Spleen (tissue), 11 donors: ENCODE data around the gene GYG1. TPM values are rescaled to one million over a fixed set of nuclear protein-coding genes. Genes with fewer than 3 reads are reported as not detected.
"Not testable (repeated sequence)": the region's sequence is repeated elsewhere in the genome, so short reads cannot be mapped to it uniquely, and the experiment has no call there.

ENCODE experiments used
- DNase-seq: peaks from one replicate; pipeline ENCODE4 v3.0.0-alpha.2; 2020
- H3K27ac ChIP-seq, 8 donors: fragments of 200-600 bp; sonication (generic) in 7 of 8; 1 replicate in 4 of 8; 2 replicates in 4 of 8; pipeline versions ENCODE4 v1.5.0 to v1.8.0; 2016 to 2021; ENCODE audit warnings: inconsistent platforms in 4 of 8, mild to moderate bottlenecking in 4 of 8, moderate library complexity in 1 of 8
- H3K27me3 ChIP-seq, 7 donors: fragments of 200-600 bp; sonication (generic) in 6 of 7; replicated peaks in 1 of 7; 1 replicate in 4 of 7; 2 replicates in 3 of 7; pipeline versions ENCODE4 v1.5.0 to v1.8.0; 2016 to 2021; ENCODE audit warnings: inconsistent platforms in 3 of 7, mild to moderate bottlenecking in 1 of 7
- H3K36me3 ChIP-seq, 6 donors: fragments of 200-600 bp; sonication (generic) in 5 of 6; 1 replicate in 4 of 6; 2 replicates in 2 of 6; pipeline versions ENCODE4 v1.5.0 to v1.8.0; 2016 to 2021; ENCODE audit warnings: inconsistent platforms in 2 of 6
- H3K4me1 ChIP-seq, 6 donors: fragments of 200-600 bp; sonication (generic) in 5 of 6; 1 replicate in 3 of 6; 2 replicates in 3 of 6; pipeline versions ENCODE4 v1.5.0 to v1.8.0; 2016 to 2021; ENCODE audit warnings: inconsistent platforms in 3 of 6
- H3K4me3 ChIP-seq, 8 donors: fragments of 200-600 bp; sonication (generic) in 7 of 8; 1 replicate in 4 of 8; 2 replicates in 4 of 8; pipeline versions ENCODE4 v1.5.0 to v1.8.0; 2016 to 2021; ENCODE audit warnings: inconsistent platforms in 4 of 8, mild to moderate bottlenecking in 4 of 8, moderate library complexity in 2 of 8
- H3K9me3 ChIP-seq, 8 donors: fragments of 200-600 bp; sonication (generic) in 7 of 8; 1 replicate in 4 of 8; 2 replicates in 4 of 8; pipeline versions ENCODE4 v1.5.0 to v1.8.0; 2016 to 2021; ENCODE audit warnings: inconsistent platforms in 4 of 8
- CTCF ChIP-seq, 11 experiments: fragments of 200-600 bp in 7 of 11; fragments of 450-650 bp in 4 of 11; sonication (generic) in 4 of 11; IDR thresholded peaks in 8 of 11; conservative IDR thresholded peaks in 3 of 11; 1 replicate in 7 of 11; 2 replicates in 4 of 11; pipeline versions ENCODE4 v1.4.0 to v1.8.0; 2016 to 2021; ENCODE audit warnings: antibody characterized with exemption in 11 of 11, inconsistent platforms in 4 of 11, mild to moderate bottlenecking in 1 of 11
- POLR2A ChIP-seq, 3 donors: fragments of 450-650 bp; IDR thresholded peaks; one replicate each; pipeline ENCODE4 v1.5.1; 2017; ENCODE audit warnings: antibody characterized with exemption in 3 of 3, mild to moderate bottlenecking in 1 of 3
- POLR2AphosphoS5 ChIP-seq, 3 donors: sonication (generic); formaldehyde crosslinking; IDR thresholded peaks; one replicate each; pipeline ENCODE4 v1.5.1; 2017; ENCODE audit warnings: antibody characterized with exemption in 3 of 3
- WGBS, 5 donors: extraction: QIAGEN DNeasy Blood & Tissue Kit in 3 of 5; methylation state at CpG; one replicate each; pipeline versions ENCODE4 v1.1.5 to v1.1.7; 2013 to 2018; 5-methylcytosine and 5-hydroxymethylcytosine counted together
- intact Hi-C: fragments of 100-400 bp; cut with DNase I; formaldehyde crosslinking; loops from one replicate; pipeline ENCODE4 v1.15.0; 2023; ENCODE audit warnings: low total_unique reads
- polyA plus RNA-seq, 3 donors: library from polyadenylated mRNA; stranded (reverse); fragments of 200-250 nt; gene quantifications; one replicate each; pipeline ENCODE4 v1.2.1, GENCODE V29; 2013
- total RNA-seq, 7 donors: library from RNA; depleted of rRNA in 3 of 7; stranded (reverse); fragments of >200 nt in 3 of 7; fragmentation: NEBNext Ultra II Directional in 4 of 7; extraction: Animal tissue kit (Norgen Biotek cat#: 25700) in 4 of 7; gene quantifications; one replicate each; pipeline versions ENCODE4 v1.1.0 to v1.2.1, GENCODE V29; 2016 to 2021
- donor health status: healthy with polysubstance abuse.
- donor health status: DM: no; HTN: no; CAD: no; lungs with moderate emphysema.
- donor health status: DM: no; HTN: no; CAD: no.
- donor health status: Bipolar disorder and iron deficiency.
- donor health status: healthy.
- donor health status: DM: no; HTN: no; CAD: no.
- donor health status: DM: yes; HTN: yes; CAD: no.

Gene GYG1
- total and polyA plus RNA-seq, 10 donors: 21.4 to 117 (median 54.8) TPM

GRCh38 chr3:148981273-148981672 lies 10.1 kb upstream of the GYG1 start:
- 92 to 100% (median 95%) methylated on average over 1 of the region's 1 CpG for WGBS, 5 donors
- Histone ChIP-seq H3K36me3 (no peaks in the 10 kb centered on the region), H3K4me1 (no peaks in the 10 kb centered on the region), H3K4me3 (no peak overlapping the region), H3K9me3 (no peaks in the 10 kb centered on the region), H3K27ac (no peak overlapping the region), H3K27me3 (peaks cover 0 to 5% (median 0%) of the 10 kb centered on the region in 7 donors)
- intact Hi-C loops: no loop called here
- DNase-seq: no peak
- TF ChIP-seq POLR2A (IDR thresholded peaks at IDR 0.05) (no peak), CTCF (IDR thresholded peaks at IDR 0.05 in 8 of 11, conservative IDR thresholded peaks at IDR 0.05 in 3 of 11) (no peak), POLR2AphosphoS5 (IDR thresholded peaks at IDR 0.05) (no peak)

- 89 to 97% (median 94%) methylated on average over 10 to 29 of the region's 29 CpGs for WGBS, 5 donors
- intact Hi-C loops, H3K36me3 ChIP-seq, DNase-seq, H3K9me3 ChIP-seq, H3K4me3 ChIP-seq, H3K27ac ChIP-seq, H3K27me3 ChIP-seq: not testable (repeated sequence)
- peak in 1 of 3 donors; percentile 5 for TF ChIP-seq POLR2A (IDR thresholded peaks at IDR 0.05)
- peaks cover 0 to 31% (median 14%) of the 10 kb centered on the region in 6 donors for H3K4me1 ChIP-seq
Measured at GRCh38 chr3:148987551-148987950, 3.8 kb upstream of the GYG1 start.

GRCh38 chr3:148990236-148990635 lies 1.1 kb upstream of the GYG1 start:
- intact Hi-C loops: no loop called here
- no peak for DNase-seq
- H3K36me3 ChIP-seq: peaks cover 0 to 16% (median 11%) of the 10 kb centered on the region in 6 donors

GRCh38 chr3:148992027-148992634 lies 791 bp downstream of the GYG1 start:
- WGBS, 5 donors: 3 to 9% (median 3%) methylated on average over 8 to 34 of the region's 34 CpGs
- peaks cover 0 to 65% (median 33%) of the 10 kb centered on the region in 6 donors for H3K4me1 ChIP-seq

More at GRCh38 chr3:148990236-148990635, 1.1 kb upstream of the GYG1 start:
- Histone ChIP-seq H3K4me1 (peaks cover 0 to 51% (median 33%) of the 10 kb centered on the region in 6 donors), H3K9me3 (no peaks in the 10 kb centered on the region), H3K27ac (peak overlapping the region in 7 of 8 donors; percentile 94 to 99 (median 95)), H3K27me3 (no peaks in the 10 kb centered on the region), H3K4me3 (peak overlapping the region in 2 of 8 donors; percentile 81 to 92)
- TF ChIP-seq CTCF (IDR thresholded peaks at IDR 0.05 in 8 of 11, conservative IDR thresholded peaks at IDR 0.05 in 3 of 11): no peak
- WGBS, 5 donors: 44 to 63% (median 53%) methylated on average over 4 of the region's 4 CpGs

More at GRCh38 chr3:148992027-148992634, 791 bp downstream of the GYG1 start:
- Histone ChIP-seq H3K27ac (peak overlapping the region; percentile 94 to 99 (median 95)), H3K4me3 (peak overlapping the region; percentile 70 to 92 (median 84)), H3K27me3 (no peaks in the 10 kb centered on the region), H3K36me3 (peaks cover 0 to 35% (median 25%) of the 10 kb centered on the region in 6 donors), H3K9me3 (no peaks in the 10 kb centered on the region)
- no peak for TF ChIP-seq POLR2A (IDR thresholded peaks at IDR 0.05)
- TF ChIP-seq POLR2AphosphoS5 (IDR thresholded peaks at IDR 0.05): no peak
- no peak for TF ChIP-seq CTCF (IDR thresholded peaks at IDR 0.05 in 8 of 11, conservative IDR thresholded peaks at IDR 0.05 in 3 of 11)
- DNase-seq: peak; percentile 92
- intact Hi-C loops: no loop called here
